Measurements from ENCODE around the gene OTX2.

OTX2 gene

DNA sequence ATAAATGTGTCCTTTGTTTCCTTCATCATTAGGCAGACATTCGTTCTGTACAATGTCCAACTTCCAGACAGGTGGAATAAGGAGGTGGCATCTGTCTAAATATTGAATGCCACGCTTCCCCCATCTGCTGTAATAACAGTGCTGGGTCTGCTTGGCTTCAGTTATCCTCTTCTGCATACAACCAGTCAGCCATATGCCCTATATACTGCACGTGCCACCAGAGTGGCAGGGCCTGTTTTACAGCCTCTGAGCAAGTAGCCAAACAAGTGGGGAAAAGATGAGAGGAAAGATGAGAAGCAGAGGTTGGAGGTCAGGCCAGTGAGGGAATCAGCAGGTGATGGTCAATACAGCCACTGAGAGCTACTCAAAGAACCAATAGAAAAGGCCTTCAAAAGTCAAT is 55.4 kb downstream of the OTX2 start:
- TF ChIP-seq, protein P1, sequence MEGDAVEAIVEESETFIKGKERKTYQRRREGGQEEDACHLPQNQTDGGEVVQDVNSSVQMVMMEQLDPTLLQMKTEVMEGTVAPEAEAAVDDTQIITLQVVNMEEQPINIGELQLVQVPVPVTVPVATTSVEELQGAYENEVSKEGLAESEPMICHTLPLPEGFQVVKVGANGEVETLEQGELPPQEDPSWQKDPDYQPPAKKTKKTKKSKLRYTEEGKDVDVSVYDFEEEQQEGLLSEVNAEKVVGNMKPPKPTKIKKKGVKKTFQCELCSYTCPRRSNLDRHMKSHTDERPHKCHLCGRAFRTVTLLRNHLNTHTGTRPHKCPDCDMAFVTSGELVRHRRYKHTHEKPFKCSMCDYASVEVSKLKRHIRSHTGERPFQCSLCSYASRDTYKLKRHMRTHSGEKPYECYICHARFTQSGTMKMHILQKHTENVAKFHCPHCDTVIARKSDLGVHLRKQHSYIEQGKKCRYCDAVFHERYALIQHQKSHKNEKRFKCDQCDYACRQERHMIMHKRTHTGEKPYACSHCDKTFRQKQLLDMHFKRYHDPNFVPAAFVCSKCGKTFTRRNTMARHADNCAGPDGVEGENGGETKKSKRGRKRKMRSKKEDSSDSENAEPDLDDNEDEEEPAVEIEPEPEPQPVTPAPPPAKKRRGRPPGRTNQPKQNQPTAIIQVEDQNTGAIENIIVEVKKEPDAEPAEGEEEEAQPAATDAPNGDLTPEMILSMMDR (IDR thresholded peaks at IDR 0.05; ENCODE audit: control insufficient read depth, insufficient read depth, low read depth, low read length, missing control alignments): no peak
- DNase-seq (ENCODE audit: low read depth): no peak
- no peak overlapping the region for H3K4me3 ChIP-seq (ENCODE audit: control insufficient read depth, low read depth, low read length)

GRCh38 chr14:56753396-56753795 is 56.9 kb downstream of the OTX2 start:
- no peak overlapping the region for H3K4me3 ChIP-seq (ENCODE audit: control insufficient read depth, low read depth, low read length)
- TF ChIP-seq, protein P1 (IDR thresholded peaks at IDR 0.05; ENCODE audit: control insufficient read depth, insufficient read depth, low read depth, low read length, missing control alignments): no peak
- no peak for DNase-seq (ENCODE audit: low read depth)

- H3K4me3 ChIP-seq (ENCODE audit: control insufficient read depth, low read depth, low read length): no peak overlapping the region
- no peak for DNase-seq (ENCODE audit: low read depth)
- TF ChIP-seq, protein P1 (IDR thresholded peaks at IDR 0.05; ENCODE audit: control insufficient read depth, insufficient read depth, low read depth, low read length, missing control alignments): no peak
Observed at GRCh38 chr14:56752428-56752827, 57.9 kb downstream of the OTX2 start.

DNA sequence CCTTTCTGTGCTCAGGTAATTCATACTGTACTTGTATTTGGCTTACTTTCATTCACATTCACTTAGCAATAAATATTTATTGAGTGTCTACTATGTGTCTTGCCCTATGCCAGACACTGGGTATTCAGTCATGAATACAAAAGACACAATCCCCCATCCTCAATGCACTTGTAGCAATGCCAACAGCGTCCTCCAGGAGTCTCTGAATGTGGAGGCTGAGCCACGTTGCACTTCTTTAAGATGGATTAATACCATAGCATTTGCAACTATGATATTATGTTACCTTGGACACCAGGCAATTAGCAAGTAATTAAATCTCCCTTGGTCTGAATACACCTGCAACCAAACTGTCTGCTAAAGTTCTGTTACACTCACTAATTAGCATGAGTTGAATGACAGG is 58.8 kb downstream of the OTX2 start:
- no peak for DNase-seq (ENCODE audit: low read depth)
- H3K4me3 ChIP-seq (ENCODE audit: control insufficient read depth, low read depth, low read length): no peak overlapping the region
- TF ChIP-seq, protein P1 (IDR thresholded peaks at IDR 0.05; ENCODE audit: control insufficient read depth, insufficient read depth, low read depth, low read length, missing control alignments): no peak

All from AG09309 (cell line).